ENCODE data around the gene KHDC1L.

GRCh38 chr6:73200735-73201134 is 24.6 kb downstream of the KHDC1L start:
- no peak for TF ChIP-seq CTCF (IDR thresholded peaks at IDR 0.05)
- no peak for TF ChIP-seq POLR2A (IDR thresholded peaks at IDR 0.05)
